A204.1 (cell line): ENCODE measurements around the gene STK40.

Experiments used
- FAIRE-seq: peaks from 2 replicates; lab custom pipeline; 2012; peaks lifted over from hg19 to GRCh38; lab: Jason Lieb, UNC

The STK40 gene

DNA sequence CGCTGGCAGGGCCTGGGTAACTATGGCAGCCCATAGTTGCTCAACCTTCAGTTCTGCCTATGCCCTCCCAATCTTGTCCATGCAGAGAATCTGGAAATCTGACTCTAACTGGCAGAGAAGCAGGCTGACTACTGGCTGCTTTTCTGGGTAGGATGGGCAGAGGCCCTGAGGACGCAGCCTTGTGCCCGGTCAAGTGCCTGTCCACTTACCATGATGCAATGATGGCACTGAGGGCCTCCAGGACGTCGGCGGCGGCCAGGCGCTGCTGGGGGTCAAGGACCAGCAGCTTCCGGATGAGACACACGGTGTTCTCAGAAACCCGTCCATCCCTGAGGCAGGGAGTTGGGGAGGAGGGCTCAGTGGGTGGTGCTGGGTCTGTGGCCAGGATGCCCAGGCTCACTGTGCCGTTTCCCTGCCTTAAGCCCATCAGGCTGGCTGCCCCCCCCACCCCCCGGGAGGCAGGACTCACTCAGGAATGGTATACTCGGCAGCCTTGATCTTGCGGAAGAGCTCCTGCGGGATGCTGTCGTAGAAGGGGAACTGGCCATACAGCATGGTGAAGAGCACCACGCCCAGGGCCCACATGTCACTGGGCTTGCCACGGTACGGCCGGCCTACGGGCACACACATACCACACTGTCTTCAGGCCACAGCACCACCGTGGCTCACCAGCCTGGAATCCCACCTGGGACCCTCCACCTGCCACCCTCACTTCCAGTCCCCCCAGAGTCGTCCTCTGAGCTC lies 41.9 kb downstream of the STK40 start:
- no peak for FAIRE-seq

DNA sequence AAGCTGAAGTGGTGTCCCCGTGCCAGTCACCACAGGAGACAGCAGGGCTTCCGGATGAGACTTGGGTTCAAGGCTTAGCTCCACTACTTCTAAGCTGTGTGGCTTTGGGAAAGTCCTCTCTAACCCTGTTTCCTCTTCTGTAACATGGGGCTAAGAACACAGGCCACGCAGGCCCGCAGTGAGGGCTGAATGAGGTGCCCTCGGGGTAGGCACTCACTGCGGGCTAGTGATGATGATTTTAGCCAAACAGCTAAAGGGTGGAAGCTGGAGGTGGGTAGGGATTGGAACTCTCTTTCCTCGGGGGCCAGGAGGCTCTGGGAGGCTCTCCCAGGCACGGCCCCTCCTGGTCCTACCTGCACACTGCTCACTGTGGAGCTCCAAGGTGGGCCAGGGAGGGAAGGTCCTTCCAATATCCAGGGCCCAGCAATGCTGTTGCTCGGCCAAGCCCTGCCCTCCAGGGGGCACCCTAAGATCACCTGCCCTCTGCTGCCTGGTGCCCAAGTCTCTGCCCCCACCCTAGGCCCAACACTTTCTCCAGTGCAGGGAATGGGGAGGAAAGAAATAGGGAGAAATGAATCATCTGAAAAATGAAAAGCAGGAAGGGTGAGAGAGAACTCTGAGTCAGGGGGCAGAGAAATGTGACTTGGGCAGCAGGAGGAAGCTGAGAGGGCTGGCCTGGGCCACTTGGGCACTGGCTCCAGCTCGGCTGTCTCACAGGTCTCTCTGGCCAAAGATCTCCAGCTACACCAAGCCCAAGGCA lies 43.1 kb downstream of the STK40 start:
- no peak for FAIRE-seq

DNA sequence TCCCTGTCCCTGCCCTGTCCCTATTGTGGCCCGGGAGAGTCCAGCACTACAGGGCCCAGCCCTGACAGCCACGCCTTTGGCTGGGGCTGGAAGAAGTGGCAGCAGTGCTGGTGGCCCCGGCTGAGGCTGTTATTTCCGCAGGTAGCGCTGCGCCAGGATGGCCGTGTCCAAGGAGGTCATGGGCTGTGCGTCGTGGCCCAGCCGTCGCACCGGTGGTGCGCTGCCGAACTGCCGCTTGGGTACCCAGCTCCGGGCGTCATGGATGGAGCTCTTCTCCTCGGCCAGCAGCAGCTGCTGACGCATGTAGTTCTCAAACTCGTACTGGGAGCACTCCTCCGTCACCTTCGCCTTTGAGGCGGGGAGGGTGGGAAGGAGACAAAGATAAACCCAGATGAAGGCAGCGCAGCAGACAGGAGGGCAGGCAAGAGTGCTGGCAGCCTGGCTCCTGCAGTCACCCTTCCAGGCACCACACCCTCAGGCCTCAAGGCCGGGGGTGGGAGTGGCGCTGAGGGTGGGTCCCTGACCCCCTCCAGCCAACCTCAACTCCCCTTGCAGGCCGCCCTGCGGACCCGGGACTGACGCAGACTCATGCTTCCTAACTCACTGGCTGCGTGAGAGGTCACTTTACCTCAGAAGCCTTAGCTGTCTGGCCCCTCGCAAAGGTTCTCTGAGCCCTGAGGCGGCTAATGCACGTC lies 44.0 kb downstream of the STK40 start:
- FAIRE-seq, result no peak

DNA sequence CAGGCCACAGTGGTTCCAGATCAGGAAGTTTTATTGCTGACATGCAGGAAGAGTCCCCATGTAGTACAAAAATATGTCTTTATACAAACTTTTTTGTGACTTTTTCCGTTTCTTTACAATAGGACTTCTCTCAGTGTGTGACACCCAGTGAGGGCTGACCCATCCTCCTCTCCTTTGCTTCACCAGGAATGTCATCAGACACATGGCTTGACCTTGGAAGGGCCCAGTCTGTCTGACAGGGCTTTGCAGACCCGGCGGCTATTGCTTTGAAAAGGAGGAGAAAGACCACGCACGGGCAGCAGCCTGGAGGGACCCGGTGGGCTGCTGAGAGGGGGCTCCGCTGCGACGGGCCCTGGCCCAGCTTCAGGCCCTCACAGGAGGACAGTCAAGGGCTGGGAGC lies 46.1 kb downstream of the STK40 start:
- no peak for FAIRE-seq

DNA sequence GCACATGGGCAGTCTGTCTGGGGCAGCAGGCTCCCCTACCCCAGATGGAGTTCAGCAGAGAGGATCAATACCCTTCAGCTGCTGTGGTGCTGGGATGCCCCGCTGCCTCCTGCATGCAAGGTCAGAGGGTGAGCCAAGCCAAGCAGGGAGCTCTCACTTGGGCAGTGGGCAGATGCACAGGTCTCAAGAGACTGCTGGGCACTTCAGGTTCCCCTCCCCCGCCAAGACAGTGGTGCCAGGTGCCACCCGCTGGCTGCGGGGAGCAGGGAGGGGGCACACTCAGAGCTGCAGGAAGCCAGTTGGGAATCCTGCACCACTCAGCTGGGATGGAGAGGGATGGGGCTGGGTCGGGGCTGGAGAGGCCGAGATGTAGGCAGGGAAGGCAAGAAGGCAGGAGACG lies 46.5 kb downstream of the STK40 start:
- no peak for FAIRE-seq

DNA sequence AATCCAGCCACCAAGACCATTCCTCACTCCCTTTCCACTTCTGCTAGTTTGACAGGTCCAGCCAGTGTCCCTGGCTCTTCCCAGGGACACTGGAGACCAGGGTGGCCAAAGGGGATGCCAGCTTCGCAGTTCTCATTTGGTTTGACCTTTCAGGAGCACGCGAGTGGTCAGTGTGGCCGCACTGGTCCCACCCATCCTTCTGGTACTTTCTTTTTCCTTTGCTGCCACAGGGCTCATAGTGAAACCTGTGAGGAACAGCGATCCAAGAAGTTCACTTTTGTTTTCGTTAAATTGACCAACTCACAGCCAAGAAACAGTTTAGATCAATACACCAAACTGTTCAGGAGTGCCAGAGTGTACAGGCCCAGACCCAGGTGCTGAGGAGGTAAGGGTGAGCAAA lies 47.9 kb downstream of the STK40 start:
- no peak for FAIRE-seq

DNA sequence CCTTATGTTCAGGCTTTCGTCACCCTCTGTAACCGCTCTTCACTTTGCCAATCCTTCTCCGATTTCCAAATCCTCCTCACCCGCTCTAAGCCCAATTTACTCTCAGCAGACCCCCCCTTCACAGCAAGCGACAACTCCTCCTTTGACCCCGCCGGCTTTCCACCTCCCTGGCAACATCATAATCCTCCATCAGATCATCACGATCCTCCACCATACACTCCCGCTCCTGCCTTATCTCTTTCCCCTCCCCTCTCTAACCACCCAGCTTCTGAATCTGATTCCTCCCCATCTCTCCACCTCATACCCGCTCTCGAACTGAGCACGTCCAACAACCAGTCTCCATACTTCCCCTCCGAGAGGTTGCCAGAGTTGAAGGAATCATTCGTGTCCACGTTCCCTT lies 54.8 kb downstream of the STK40 start:
- FAIRE-seq, result no peak

DNA sequence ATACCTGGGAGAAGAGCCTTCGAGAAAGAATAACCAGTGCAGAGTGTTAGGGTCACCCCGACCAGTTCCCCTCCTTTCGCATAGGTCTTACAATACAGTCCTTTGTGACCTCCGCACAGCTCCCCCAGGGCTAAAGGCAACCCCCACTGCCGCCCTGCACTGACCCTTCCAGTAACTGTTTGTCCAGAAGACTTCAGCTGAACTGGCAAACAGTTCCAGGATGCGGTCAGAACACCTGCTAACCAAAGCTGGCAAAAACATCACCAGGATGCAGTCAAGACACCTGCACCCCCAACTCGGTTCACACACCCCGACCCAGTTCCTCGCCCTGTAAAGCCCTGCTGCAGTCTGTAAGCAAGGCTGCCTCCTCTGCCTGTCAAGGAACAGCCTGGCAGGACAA lies 55.9 kb downstream of the STK40 start:
- FAIRE-seq, result no peak

DNA sequence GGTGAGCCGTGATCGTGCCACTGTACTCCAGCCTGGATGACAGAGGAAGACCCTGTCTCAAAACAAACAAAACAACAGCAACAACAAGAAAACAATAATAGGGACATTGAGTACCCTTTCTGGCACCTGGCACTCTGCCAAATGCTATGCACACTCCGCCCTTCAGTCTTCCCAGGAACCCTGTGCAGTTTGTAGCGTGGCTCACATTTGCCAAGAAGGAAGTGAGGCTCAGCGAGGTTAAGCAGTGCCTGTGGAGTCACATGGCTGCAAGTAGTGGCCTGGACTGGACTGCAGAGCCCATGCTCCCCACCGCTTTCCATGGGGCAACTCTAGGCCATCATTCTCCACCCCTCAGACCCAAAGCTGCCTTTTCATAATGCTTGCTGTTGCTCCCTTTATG lies 57.0 kb downstream of the STK40 start:
- FAIRE-seq, result no peak

DNA sequence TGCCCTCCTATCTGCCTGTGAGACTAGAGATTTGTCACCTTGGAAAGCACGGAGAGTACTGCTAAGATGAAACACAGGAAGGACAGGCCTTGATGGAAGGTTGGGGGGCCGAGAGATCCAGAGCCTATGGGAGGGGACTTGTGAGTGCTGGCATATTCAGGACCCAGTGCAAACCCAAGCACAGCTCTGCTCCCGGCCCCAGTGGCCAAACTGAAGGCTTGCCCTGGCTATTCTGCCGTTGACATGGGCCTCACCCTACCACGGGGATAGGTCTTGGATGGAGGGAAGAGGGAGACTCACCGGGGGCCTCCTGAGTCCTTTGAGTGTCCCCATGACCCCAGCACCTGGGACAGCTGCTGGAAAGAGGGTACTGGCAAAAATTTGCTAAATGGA lies 57.6 kb downstream of the STK40 start:
- no peak for FAIRE-seq

DNA sequence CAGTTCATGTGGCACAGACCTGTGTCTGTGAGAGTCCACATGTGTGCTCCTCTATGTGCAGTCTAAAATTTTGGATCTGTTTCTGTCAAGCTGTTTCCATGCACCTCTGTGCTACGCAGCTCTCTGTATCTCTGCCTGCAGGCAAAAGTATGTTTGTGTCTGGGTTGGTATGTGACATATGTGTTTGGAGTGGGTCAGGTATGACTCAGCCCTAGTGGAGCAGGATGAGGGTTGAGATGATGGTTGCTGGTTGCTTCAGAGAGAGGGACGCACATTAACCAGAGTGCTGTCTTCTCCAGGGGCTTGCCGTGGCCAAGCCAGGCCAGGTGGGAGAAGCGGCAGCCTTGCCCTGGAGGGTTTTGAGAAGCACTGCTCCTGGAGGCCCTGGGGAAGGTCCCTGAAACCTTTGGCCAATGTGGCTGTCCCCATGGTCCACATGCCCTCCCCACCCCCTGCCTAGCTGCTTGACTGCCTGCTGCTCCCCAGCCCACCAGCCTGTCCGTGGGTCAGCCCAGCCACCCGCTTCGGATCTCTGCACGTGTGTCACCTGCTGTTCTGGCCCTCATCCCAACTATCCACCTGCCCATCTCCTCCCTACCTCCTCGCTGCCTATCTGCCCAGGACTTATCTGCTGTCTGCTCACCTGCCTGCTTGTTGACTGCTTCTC lies 58.2 kb downstream of the STK40 start:
- FAIRE-seq, result no peak

DNA sequence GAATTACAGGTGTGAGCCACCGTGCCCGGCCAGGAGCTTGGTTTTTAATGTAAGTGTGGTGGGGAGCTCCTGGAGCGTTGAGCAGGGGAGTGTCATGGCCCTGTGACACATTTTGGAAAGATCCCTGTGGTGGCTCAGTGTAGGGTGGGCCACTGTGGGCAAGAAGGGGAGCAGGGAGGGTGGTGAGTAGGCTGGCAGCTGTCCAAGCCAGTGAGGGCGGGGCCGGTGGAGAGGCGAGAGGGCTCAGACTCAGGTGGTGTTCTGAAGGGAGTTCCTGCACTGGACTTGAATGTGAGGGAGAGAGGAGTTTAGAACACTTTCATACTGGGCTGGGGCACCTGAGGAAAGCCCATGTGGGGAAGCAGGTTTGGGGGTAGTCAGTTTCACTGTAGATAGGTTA lies 59.2 kb downstream of the STK40 start:
- FAIRE-seq, result no peak

DNA sequence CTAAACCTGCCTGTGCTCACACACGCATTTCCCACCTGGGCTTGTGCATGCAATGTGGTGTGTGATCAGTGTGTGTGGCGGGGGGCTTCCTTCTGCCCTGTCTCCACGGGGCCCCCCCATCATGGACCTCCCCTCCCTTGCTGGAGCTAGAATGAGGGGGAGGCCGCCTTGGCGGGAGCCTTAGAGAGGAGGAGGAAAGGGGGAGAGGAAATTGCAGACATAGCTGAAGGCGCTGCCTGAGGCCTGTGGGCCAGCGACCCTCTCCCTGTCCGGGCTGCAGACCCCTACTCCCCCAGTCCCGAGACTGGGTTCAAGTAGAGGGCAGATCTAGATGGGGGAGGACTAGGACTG lies 61.4 kb downstream of the STK40 start:
- FAIRE-seq, result no peak

DNA sequence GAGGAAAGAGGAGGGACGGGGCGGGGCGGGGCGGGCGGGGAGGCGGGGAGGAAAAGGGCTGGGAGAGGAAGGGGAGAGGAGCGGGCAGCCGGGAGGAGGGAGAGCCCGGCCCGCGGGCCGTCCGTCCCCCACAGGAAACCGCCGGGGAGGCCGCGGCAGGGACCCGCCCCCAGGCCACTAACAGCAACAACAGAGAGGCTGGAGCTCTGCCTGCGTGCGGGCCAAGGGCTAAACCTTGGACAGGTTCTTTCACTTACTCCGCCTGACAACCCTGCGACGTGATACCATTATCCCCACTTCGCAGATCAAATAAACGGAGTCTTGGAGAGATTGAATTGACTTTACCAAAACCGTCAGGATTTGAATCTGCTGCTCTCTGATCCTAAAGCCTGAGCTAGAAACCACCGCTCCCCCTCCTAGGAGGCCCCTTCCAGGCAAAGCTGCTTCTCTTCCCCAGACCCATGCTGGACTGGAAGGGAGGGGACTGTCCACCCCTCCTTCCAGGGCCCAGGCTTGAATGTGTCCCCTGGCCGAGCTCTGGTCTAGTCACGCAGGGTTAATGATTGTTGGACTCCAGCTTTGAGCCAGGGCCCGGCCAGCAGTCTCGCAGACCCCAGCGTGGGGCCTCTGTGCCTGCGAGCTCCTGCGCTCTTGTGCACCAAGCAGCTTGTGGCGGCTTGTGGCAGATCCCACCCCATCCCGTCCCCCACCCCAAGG lies 61.9 kb downstream of the STK40 start, which contains the start of gene EVA1B:
Gene EVA1B (minus strand): TSS at position 10 of the 717 bp plus-strand sequence. CDS start 608 bp downstream, outside the sequence.
- no peak for FAIRE-seq

DNA sequence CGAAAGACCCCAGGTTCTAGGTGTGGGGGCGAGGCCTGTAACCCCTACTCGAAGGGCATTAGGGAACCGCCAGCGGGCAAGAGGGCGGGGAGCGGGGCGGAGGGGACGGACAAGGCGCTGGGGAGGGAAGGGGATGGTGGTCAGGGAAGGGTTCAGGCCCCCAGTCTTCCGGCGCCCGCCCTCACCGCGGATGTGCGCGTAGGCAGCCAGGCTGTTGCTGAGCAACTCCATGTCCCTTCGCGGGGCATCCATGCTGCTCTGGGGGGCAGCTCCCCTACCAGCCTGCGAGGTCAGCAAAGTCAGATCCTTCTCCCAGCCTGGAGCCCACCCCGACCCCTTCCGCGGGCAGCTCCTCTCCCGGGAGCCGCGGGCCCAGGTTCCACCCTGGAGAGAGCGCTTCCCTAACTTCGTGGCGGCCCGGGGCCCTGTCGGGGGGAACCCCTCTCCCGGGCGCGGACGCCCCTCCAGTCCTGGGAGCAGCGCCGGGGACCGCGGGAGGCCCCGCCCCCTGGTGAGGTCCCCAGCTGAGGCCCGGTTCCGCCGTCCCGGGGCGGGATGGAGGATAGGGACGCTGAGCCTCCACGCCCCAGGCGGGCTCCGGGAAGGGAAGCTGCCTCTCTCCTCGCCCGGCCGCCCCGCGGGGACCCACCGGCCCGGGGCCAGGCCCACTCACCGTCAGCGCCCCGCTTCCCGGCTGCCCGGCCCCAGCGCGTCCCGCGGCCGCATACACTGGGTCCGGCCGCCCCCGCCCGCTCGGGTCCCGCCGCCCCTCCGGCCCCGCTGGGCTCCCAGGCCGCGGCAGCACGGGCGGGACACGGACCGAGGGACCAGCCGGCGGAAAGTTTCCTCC lies 62.7 kb downstream of the STK40 start:
- no peak for FAIRE-seq

DNA sequence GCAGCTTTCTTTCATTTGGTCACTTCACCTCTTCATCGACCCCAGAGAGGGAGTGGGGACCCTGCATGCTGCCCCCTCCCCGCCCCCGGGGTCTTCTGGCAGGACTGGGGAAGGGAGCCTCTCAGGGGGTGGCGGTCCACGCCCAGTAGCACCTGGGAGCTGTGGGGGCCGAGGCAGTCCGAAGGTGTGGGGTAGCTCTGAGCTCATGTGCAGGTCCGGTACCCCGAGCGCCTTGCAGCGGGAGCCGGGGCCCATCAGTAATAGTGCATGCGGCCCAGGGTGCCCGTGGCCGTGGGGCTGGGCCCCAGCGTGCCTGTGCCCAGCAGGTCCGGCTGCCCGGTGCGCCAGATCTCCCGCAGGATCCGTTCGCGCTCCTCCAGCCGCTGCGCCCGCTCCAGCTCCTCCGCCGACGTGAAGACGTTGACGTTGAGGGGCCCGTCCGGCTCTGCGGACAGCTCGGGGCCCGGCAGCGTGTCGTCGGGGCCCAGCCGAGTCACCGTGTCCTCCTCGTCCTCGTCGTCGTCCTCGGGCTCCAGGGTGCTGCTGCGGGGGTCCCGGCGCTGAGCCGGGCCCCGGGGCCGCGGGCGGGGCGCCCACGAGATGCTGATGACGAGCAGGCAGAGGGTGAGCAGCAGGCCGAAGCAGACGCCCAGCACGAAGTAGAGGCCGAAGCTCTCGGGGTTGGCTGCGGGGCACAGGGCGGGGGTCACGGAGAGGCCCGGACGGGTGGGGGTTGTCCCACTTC lies 63.5 kb downstream of the STK40 start:
- no peak for FAIRE-seq

DNA sequence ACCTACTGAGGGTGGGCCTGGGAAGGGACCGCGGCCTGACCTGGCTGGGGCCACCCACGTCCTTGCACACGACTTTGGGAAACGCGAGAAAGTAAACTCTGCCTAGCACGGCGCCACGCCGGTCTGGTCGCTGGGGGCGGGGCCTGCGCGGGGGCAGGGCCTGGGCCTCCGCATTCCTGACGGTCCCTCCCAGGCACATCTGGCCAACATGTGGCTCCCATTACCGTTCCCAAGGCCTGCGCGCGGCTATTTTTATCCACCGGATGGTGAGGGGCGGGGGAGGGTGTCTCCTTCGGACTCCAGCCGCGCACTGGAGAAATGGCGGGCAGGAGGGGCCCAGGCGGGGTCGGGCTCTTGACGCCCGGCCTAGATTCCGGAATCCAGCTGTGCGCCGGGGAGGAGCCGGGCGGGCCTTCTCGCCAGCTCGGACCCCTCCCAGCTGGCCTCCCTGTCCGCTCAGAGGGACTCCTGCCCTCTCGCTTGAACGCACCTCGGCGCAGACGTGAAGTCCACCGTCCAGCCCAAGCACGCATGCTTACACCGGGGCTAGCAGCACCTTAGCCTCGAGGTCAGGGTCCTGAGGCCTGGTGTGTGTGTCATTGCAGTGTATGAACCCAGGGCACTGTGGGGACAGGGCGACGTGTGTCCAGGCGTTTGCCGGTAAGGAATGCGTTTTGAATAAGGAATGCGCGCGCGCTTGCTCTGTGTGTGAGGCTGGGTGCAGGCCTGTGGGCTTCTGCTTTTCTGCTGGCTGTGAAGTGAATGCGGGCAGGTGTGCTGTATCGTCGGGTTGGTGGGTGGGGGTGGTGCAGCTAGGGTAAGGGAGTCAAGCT lies 64.4 kb downstream of the STK40 start:
- no peak for FAIRE-seq

DNA sequence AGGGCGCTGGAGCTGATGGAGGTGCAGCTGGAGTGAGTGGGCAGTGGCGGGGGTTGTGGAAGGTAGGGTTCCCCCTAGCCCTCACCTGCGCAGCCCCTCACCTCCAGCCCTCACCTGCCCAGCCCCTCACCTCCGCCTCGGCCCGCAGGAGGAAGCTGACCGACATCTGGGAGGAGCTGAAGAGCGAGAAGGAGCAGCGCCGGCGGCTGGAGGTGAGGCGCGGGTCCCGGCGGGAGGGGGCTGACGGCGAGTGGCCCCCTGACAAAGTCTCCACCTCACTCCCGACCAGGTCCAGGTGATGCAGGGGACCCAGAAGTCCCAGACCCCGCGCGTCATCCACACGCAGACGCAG lies 65.0 kb downstream of the STK40 start:
- FAIRE-seq, result no peak

DNA sequence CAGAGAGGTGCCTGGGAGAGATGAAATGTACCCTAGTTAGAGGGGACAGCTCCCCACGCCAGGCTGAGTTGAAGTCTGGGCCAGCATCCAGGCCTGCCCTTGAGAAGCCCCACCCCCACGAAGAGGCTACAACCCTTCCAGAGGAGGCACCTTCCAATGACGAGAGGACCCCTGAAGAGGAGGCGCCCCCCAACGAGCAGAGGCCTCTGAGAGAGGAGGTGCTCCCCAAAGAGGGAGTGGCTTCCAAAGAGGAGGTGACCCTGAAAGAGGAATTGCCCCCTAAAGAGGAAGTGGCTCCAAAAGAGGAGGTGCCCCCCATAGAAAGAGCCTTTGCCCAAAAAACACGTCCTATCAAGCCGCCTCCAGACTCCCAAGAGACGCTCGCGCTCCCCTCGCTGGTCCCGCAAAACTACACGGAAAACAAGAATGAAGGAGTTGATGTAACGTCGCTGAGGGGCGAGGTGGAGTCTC lies 65.4 kb downstream of the STK40 start:
- FAIRE-seq, result no peak

DNA sequence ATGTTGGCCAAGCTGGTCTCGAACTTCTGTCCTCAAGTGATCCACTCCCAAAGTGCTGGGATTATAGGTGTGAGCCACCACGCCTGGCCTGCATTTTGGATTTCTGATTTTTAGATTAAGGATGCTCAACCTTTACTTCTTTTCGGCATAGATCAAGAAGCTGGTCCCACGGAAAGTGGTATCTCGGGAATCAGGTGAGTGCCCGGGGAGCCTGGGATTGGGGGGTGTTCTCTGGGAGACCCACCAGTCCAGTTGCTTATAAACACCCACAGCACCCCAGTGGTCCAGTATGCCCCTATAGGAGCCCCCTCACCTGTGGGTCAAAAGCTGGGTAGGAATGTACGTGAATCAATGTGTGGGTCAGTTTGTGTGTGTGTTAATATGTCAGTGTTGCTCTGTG lies 76.3 kb downstream of the STK40 start:
- FAIRE-seq, result no peak
